ENCODE measurements around the gene ATXN1.

ATXN1 gene

DNA sequence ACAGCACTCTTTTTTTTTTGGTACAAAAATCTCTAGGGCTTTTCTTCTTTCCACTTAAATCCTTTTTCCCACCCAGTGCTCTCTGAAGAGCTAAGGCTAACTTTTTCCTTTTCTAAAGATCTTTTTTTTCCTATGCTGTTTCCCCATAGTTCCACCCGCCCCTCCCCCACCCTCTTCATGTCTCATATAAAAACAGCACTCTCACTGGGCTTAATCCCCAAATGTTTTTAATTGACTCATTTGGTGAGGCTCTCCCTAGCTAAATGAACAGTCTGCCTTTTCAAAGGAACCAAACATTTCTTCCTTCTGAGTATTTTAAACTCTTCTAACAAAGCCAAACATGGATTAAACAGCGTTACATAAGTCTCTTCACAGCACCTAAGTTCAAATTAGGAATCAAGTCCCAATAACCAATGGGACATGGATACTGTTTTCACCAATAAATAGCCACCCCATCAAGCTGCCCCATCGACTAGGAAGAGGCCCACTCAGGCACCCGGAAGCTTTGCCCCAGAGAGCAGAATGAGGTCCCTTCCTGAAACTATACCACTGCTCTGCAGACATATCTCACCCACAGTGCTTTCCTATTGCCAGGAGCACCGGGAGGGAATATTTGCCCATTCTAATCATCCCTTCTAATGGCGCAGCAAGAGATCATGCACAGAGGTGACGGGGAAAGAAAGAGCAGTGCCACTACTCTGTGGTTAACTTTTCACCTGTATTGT lies 63.7 kb downstream of the ATXN1 start:
- no peak for DNase-seq

DNA sequence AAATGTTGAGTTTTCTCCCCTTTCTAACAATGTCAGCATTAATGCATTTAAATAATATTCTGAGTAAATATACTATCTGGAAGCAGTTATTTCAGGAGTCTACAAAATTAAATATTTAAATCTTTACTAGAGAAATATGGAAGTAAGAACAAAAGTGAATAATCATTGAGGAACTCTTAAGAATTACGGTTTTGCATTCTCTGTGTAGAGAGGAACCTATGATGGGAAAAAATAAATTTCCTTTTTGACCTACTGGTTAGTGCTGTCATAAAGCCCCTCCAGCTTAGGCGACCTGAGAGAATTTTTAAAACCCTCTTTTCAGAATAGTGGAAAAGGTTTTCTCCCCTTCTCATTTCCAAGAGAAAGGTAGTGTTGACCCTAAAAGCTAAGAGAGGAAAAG lies 64.8 kb downstream of the ATXN1 start:
- peak in 1 of 3 donors; percentile 55 for DNase-seq

DNA sequence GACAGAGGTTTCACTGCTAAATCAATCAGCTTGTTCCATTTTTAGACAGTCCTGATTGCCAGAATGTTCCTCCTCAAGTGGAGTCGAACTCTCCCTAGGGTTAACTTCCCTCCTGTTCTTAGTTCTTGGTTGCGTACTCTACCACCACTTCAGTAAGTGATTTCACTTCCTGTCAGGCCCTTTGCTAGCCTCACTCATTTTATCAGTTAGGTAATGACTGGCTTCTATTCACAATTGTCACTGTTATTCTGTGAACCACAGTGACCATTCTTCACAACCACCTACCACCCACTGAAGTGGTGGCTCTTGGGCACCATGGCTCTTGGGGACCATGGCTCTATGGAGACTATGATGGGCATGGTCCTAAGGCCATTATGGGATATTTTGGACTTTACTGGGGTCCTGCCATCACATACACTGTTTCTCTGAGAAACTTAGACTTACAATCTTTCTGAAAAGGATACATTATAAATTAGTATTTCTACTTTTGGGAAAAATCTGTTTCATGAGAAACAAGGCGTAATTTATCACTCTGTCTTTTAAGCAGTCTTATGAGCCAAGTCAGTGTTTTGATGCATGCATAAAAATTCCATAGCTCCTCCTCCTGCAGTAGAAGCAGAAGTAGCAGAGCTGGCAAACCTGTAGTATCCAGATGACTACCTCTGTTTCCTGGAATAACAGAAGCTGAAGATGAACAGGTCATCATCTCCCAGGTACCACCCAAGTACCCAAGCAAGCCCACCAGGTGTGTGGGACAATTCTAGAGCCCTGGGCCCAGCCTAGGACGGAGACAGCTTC lies 66.3 kb downstream of the ATXN1 start:
- peak; percentile 67 to 76 (median 72) for DNase-seq

DNA sequence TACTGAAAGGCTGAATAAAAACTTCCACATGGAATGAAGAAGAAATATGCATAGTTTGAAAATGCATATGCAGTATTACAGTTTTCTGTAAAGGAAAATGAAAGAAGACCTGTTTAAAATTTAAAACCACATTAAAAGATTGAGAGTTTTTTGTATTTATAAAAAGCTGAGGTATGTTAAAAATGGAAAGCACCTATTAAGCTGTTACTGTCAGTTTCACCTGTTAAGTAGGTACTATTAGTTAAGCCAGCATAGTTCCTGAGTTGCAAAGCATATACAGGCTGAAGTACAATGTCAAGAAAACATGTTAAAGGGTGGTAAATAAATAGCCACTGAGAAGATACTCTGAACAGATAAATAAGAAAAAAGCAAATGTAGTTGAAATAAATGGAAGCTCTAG lies 69.9 kb downstream of the ATXN1 start:
- no peak for DNase-seq

DNA sequence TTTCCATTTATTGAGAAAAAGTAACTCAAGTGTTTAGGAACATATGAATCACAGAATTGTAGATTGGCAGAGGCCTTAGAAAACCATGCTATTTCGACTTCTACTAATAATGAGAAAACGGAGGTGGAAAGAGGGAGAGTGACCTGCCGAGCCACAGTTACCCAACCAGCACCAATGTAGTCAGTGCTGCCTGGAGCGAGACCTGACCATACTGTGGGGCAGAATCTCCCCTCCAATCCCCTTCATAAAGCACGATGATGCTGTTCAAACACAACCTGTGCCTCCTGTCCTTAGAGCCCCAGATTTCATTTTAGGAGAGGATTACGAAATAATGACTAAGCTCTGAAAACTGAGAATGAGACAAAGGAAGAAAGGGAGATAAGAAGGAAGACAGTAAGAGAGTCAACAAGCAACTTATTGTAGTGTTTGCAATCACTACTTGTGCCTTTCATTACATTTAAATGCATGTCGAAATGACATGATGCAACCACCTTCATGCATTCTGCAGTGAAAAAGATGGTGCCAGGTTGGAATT lies 70.6 kb downstream of the ATXN1 start:
- DNase-seq = no peak

DNA sequence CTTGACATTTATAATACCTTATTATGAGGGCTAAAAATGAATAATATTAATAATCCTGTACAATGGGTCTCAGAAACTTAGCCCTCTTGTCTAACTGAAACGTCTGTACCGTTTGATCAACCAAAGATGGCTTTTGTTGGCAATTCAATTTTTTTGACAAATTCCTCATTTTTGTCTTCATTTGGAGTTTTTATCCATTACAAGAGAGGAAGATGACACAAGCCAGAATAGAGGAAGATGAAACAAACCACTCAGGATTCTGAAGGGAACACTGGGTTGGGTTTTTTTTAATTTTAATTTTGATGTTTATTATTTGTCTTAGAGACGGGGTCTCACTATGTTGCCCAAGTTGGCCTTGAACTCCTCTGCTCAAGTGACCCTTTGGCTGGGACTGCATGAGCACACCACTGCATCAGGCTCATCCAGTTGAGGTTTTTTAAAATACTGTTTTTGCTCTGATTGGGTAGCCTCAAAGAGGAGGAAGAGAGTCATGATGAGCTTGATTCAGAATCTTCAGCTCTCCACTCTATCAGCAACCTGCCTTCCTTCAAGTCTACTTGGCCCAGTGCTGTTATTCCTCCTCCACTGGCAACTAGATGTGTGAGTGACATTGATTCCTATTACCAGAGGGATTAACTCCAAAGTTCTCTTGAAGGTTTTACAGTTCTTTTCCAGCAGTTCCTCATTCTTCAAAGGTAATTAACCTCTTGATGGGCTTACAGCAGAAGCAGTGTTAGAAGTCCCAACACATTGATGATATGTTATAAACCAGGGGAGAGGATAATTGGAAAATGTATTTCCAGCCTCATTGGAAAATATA lies 71.3 kb downstream of the ATXN1 start:
- peak in 2 of 3 donors; percentile 75 to 76 for DNase-seq

DNA sequence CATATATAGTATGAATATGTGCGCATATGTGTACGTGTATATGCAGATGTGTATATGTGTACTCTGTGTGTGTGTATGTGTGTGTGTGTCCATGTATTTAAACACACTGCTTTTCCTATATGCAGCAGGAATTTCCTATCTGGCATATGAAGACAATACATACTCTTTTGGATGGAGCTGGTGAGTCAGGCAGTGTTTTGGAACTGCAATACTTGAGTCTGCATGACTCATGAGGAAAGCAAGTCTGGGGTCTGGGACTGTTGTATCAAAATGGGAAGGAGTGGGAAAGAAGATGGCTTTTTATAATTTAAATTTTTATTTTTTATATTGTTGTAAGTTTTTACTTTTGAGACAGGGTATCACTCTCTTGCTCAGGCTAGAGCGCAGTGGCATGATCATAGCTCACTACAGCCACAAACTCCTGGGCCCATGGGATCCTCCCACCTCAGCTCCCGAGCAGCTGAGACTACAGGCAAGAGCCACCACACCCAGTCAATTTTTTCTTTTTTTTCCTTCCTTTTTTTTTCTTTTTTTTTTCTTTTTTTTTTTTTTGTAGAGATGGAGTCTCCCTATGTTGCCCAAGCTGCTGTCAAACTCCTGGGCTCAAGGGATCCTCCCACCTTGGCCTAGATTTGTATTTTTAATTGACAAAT lies 72.2 kb downstream of the ATXN1 start:
- peak; percentile 83 to 93 (median 91) for DNase-seq

DNA sequence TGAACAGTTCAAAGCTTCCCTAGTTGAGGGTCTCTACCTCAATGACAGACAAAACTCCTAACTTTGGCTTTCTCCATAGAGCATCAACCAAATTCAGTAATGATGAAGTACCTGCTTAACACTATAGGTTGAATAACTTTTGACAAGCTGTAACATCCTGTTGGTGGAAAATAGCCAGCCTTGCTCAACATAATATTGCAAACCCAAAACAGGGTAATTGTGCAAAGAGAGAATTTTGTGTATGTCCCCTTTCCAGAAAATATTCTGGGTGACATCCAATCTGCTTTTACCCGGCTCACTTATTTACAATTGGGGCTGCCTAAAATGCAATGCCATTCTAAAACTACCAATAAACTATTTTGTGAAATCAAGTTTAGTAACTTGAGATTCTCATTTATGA lies 72.8 kb downstream of the ATXN1 start:
- DNase-seq = peak; percentile 56 to 78 (median 75)

DNA sequence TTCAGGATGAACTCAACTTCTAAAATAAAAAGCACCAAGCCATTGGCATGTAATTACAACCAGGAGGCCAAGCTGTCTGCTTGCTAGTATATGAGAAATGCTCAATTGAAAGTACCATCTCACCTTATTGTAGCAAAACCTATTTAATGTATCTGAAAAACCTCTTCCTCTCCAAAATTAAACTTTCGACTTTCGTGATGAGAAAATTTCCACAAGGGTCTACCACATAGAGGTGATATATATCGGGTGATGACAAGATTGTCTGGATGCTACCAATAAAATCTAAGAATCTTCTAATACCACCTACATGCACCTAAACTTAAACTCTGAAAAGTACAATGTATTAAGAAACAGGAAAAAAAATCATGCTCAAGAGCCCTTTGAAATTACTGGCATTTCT lies 74.2 kb downstream of the ATXN1 start:
- no peak for DNase-seq

DNA sequence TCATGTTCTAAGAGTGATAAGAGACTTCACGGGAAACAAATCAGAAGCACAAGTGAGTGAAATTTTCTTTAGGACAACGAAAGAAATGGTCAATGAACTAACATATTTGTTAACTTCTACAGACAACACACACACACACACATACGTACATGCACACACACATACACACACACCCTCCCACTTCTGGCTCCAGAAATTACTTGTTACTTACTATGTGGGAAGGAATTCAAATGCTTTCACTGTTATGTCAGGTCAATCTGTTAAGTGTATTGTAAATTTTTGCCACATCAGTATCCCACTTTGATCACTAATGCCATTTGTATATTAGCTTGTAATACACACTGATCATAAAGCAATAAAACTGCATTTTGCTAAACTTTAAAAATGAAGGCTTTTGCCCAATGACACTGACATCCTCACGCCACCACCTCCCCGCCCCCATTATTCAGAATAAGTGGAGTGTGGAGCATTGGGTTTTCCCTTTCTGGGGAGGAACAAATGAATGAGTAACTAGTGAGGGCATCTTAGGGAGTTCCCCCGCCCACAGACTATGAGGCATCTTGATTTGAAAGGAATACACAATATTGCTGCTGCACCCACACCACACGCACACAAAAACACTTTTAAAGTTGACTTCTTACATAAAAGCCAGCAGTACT lies 76.2 kb downstream of the ATXN1 start:
- DNase-seq = peak; percentile 98 to 99 (median 99)

DNA sequence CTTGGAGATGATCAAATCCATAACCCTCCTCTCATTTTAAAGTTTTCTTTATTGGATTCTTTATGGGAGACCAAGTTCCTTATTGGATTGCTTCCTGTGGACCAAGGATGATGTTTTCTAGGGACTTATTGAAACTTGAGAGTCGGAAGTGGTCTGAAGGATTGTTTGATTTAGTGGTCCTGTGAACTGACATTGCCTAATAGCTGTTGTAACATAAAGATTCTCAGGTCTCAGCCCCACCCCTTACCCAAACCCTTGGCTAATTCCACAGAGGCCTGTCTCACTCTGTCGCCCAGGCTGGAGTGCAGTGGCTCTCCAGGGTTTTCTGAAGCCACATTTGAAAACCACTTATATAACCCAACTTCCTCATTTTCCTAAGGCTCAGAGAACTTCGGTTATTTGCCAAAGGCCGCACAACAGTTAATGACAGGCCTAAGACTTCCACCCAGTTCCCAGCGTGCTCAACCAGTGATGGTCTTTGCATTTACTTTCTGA lies 77.0 kb downstream of the ATXN1 start:
- DNase-seq = peak; percentile 77 to 90 (median 90)

DNA sequence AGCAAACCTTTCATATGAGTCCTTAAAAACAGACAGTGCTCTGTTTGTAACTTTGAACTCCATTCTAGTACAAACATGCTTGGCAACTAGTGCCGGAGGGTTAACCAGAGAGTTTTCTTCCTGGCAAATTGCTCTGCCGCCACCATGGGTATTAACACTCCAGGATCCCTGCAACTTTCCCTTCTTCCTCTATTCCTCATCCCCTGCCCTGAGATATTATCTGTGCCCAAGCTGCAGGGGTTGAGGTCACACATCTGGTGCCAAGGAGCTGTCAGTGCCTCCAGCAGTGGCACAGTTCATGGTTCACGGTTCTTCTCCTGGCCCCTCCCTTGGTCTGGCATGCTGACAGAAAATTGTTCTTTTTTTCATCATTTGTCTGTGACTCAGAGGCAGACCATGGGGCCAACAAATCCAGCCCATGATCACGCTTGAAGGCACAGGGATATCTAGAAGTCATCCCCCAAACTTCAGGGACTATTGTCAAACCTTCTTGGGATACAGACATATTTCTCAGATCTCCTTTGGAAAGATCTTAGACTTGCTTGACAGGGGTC lies 77.5 kb downstream of the ATXN1 start:
- peak; percentile 86 to 93 (median 92) for DNase-seq

DNA sequence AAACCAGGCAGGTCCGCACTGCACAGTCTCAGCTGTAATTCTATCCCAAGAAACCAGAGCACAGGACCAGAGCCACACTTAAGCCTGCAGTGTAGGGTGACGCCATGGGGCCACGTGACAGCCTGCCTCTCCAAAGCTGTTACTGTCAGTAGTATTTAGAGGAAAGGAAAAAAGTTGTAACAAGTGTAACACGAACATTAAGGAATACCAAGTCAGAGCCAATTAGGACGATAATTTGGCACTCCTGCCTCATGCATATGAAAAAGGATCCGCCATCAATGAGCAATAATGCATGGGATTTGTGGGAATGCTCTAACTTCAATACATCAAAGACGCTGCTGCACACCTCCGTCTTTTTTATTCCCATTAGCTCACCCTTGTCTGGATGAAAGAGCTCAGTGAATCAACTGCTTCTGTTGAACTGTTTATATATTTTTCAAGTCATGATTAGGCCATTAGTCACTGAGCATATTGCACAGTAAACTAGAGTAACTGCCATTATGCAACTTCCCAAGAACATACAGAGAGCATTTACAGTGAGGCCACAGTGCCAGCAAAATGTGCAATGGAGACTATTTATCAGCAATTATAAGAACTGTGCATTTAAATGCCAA lies 79.9 kb downstream of the ATXN1 start:
- DNase-seq = peak; percentile 75 to 96 (median 96)

DNA sequence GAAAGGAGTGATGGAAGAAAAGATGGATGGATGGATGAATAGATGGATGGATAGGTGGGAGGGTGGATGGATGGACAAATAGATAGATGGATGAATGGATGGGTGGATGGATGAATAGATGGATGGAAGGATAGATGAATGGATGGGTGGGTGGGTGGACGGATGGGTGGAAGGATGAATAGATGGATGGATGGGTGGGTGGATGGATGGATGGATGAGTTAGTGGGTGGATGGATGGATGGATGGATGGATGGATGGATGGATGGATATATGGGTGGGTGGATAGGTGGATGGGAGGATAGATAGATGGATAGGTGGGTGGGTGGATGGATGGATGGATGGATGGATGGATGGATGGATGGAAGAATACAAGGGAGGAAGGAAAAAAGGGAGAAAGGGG lies 82.2 kb downstream of the ATXN1 start:
- no peak for DNase-seq

DNA sequence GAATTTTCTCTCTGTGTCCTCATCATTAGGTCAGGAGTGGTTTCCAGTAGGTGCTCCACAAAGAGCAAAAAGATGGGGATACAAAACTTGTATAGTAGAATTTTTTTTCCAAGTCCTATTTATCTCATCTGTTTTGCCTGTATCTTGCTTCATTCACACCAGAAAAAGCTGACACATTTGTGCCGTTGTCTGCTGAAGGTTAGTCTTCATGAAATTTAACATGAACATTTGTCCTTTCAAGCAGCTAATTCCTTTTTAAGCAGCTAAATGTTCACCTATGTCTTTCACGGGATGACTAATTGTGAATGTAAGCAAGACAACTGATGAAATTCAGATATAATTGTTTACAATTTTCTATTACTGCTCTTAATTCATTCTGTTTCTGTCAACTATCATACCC lies 83.8 kb downstream of the ATXN1 start:
- no peak for DNase-seq

DNA sequence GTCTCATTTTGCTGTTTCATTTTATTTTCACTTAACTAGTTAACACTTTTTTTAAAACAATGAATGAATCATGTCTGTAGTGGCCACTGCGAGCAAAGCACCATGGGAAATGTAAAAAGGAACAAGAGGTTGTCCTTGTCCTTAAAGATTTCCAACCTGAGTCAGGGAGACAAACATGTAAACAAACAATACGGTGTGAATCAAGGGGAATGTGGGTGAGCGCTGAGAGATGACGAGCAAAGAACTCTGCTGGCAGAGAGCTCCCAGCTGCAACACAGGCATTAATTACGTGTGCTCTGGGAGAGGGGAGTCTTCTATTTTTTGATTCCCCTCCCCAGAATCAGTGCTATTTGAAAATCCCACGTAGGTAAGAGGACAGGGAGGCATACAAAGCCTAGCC lies 84.3 kb downstream of the ATXN1 start:
- peak; percentile 35 to 65 (median 50) for DNase-seq

DNA sequence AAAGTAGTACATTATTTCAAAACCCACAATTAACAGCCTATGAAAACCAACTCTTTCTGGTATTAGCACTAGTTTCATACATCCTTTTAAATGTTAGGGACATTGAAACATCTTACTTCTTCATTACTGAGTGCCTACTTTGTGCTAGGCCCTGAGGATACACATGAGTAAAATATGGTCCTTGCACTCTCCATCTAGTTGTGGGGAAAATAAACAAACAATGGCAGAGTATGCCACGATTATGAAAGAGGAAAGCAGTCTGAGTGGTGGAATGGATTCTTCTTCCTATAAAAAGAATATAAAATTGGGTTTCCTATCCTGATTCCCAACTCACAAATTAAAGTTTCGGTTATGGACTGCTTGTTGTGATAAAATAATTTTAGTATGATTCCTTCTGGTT lies 84.9 kb downstream of the ATXN1 start:
- no peak for DNase-seq

DNA sequence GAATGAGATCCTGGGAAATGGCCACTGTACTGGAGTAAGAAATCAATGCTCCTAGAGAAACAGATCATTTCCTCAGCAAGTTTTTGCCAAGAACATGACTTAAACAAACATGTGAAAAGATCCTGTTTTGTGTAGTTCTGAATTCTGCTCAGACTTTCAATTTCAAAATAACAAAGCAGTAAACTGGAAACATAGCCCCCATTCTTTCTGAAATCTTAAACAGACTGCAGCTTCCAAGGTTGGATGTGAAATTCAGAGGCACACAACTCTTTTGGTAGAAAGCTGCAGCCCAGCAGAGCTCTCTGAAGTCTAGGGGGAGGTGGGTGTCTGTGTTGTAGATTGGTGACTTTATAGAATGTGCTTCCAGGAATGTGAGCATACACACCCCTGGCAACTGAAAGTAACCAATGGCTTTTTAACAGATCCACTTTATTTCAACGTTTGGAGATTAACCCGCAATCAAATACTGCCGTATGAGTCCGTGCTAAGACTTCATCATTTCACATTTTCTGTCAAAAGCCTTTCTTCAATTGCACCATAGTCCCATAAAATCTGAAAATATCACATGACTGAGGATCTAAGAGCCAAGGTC lies 86.4 kb downstream of the ATXN1 start:
- peak in 1 of 3 donors; percentile 42 for DNase-seq

DNA sequence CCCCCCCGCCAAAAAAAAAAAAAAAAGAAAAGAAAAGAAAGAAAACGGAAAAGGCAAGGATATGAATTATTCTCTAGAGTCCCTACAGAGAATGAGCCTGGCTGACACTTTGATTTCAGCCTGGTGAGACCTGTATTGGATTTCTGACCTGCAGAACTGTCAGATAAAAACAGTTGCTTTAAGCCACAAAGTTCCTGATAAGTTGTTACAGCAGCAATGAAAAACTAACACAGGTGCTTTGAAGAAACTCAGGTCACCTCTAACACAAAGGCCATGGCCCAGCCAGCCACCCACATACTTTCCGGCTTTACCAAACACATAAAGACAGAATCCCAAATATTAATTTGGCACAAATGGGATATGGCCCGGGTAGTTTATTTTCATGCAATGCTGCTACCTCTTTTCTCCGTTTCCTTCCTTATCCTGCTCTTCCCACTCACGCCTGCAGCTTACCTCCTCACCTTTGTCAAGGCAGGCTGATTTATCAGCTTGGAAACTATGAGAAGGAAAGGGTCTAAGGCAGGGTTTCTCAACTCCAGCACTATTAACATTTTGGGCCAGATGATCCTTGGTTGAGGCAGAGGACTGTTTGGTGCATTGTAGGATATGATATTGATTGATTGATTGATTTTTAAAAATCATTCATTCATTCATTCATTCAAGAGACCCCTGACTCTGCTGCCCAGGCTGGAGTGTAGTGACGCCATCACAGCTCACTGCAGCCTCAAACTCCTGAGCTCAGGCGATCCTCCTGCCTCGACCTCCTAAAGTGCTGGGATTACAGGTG lies 88.1 kb downstream of the ATXN1 start:
- no peak for DNase-seq

Data from suppressor macrophage treated with lipopolysaccharide for 1 hour (primary cell).